HG03135 (cell line): ENCODE results near the gene ECEL1.
"Not testable (repeated sequence)": the region's sequence is repeated elsewhere in the genome, so short reads cannot be mapped to it uniquely, and the experiment has no call there.

Source experiments
- ATAC-seq: cut with Tn5 transposase; IDR thresholded peaks from one replicate; pipeline ENCODE4 v1.9.1; 2021; ENCODE audit warnings: mild to moderate bottlenecking, moderate library complexity; ENCODE audit not compliant: unreplicated experiment

The ECEL1 gene

DNA sequence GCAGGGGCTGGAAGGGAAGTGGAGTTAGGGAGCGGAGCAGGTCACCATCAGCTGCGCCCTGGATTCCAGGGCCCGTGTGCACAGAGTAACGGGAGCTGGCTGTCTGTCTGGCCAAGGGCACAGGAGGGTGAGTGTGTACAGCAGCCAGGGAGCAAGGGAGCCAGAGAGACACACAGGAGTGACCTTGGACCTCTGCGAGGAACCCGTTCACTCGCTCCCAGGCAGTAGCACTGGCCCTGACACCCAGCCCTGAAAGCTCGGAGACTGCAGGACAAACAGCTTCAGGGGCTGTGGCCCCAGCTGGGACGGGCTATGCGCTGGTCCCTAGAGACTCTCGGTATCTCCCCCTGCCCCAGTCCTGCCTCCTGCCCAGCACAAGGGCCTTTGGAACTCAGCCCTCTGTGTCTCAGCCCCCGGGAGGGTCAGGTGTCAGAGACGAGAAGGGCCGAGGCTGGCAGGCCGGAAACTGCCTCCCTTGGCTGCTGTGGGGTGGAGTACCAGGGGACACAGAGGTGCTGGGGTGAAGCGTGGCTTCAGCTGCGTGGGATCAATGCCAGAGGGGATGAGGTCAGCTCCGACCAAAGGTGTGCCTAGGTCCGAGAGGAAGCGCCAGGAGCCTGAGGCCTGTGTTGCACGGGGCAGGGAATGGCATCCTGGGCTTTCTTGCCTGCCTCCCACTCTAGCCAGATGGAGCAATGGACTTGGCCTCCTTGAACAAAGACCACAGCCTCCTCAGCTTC is 43.8 kb downstream of the ECEL1 start:
- not testable (repeated sequence) for ATAC-seq

DNA sequence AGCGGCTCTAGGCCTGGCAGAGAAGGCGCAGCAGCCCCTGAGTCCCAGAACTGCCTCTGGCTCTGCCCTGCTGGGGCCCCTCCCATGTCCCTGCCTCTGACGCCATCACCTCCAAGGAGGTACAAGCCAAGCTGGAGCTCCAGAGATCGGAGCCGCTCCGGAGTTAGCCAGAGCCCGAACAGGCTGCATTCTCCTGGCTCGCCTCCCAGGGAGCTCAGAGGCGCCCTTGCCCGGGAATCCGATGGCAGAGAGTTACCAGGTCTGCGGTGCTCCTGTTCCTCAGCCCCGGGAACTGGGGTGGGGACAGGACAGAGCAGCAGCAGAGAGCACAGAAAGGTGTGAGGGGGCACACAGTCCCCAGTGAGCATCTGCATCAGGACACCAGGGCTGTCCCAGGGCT is 44.6 kb downstream of the ECEL1 start:
- not testable (repeated sequence) for ATAC-seq

GRCh38 chr2:232442431-232442830 is 45.2 kb downstream of the ECEL1 start:
- ATAC-seq = not testable (repeated sequence)

GRCh38 chr2:232441922-232442321 is 45.7 kb downstream of the ECEL1 start:
- not testable (repeated sequence) for ATAC-seq

GRCh38 chr2:232441147-232441651 is 46.4 kb downstream of the ECEL1 start:
- no peak for ATAC-seq

DNA sequence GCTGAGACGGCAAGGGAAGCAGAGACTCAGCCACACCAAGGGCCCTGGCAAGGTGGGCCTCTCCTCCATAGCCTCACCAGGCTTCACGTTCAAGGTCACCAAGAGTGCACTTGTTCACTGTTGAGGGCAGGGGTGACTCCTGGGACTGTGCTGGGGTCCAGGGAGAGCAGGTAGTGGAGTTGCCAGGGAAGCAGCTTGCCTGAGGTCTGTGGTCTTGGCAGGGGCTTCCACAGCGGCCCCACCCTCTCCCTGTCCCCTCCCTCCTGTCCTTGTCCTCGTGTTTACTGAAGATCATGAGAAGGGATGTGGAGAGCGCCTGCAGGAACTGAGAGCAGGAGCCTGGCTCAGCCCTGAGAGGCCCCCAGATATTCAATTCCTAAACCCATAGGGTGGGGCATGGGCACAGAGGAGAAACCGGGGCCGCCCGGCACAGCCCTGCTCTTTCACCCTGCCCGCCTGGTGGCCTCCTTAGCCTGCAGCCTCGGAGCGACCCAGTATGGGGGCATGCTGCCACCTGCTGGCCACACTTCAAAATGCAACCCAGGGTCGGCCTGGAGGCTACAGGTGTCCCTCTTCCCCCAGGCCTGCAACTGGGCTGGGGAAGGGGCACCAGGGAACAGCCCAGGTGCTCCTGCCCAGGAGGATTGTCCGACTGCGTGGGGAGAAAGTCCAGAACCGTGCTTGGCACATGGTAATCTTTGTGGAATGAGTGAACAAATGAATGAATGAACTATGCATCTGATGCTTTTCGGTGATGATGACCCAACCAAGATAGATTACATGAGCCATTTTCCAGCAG is 47.2 kb downstream of the ECEL1 start:
- ATAC-seq = peak; percentile 71

DNA sequence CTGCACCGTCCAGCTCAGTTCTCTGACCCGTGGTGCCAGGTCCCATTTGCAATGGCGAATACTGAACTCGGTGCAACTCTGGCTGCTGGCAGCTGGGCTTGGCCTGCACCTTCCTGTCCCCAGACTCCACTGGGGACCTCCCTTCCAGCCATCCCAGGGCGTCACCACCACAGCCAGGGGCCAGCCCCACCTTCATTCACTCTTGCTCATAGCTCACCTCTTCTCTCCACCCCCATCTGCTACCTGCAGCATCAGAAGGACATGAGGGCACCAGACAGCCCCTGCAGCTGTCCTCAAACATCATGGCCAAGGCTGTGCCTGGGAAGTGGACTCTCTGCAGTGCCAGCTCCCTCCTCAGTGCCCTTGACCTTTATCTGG is 47.9 kb downstream of the ECEL1 start:
- ATAC-seq = no peak

- no peak for ATAC-seq
Observed at GRCh38 chr2:232438951-232439757, 48.5 kb downstream of the ECEL1 start.

- ATAC-seq = no peak
Observed at GRCh38 chr2:232438091-232438490, 49.5 kb downstream of the ECEL1 start.

DNA sequence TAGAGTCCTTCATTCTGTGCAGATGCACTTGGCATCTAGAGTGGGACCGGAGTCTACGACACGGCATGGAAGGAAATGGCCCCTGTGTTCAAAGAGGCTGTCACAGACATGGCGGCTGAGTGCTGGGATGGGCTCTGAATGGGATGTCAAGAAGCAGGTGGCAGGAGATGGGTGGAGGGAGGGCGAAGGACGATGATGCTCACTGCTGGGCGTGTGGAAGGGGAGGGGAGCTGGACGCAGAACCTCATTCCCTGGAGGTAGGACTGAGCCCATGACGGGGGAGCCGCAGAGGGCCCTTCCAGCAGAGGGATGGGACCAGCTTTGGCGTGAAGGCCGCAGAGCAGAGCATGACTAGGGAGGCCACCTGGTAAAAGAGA is 50.5 kb downstream of the ECEL1 start:
- no peak for ATAC-seq

- ATAC-seq = no peak
Observed at GRCh38 chr2:232436381-232437194, 51.0 kb downstream of the ECEL1 start.

DNA sequence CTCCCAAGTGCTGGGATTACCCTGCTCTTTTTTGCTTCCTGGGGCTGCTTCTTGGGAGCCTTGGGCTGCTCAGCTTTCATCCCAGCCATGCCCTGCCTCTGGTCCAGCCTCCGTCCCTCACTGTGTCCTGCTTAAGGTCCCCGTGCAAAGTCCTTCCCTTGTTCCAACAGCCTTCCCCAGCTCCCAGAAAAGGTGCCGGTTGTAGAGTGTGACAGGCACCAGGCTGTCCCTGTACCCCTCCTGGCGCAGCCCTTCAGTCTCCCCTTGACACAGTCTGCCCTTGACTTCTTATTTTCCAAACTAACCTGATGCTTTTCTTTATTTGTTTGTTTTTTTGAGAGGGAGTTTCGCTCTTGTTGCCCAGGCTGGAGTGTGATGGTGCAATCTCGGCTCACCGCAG is 51.8 kb downstream of the ECEL1 start:
- ATAC-seq = no peak

- ATAC-seq = no peak
Observed at GRCh38 chr2:232435375-232435648, 52.3 kb downstream of the ECEL1 start.

GRCh38 chr2:232434563-232435374 is 52.9 kb downstream of the ECEL1 start:
- no peak for ATAC-seq

GRCh38 chr2:232434091-232434490 is 53.5 kb downstream of the ECEL1 start:
- ATAC-seq = no peak

GRCh38 chr2:232433622-232434021 is 54.0 kb downstream of the ECEL1 start:
- ATAC-seq = not testable (repeated sequence)

GRCh38 chr2:232432598-232433184 is 54.9 kb downstream of the ECEL1 start:
- no peak for ATAC-seq

GRCh38 chr2:232431705-232432590 is 55.7 kb downstream of the ECEL1 start:
- no peak for ATAC-seq
